Activated T-cell treated with anti-CD3 and anti-CD28 coated beads for 48 hours (primary cell): ENCODE measurements around the gene ARF1.

Experiments
- DNase-seq: peaks from one replicate; pipeline ENCODE4 v3.0.0-alpha.2; 2020; ENCODE audit warnings: low read depth

The ARF1 gene

DNA sequence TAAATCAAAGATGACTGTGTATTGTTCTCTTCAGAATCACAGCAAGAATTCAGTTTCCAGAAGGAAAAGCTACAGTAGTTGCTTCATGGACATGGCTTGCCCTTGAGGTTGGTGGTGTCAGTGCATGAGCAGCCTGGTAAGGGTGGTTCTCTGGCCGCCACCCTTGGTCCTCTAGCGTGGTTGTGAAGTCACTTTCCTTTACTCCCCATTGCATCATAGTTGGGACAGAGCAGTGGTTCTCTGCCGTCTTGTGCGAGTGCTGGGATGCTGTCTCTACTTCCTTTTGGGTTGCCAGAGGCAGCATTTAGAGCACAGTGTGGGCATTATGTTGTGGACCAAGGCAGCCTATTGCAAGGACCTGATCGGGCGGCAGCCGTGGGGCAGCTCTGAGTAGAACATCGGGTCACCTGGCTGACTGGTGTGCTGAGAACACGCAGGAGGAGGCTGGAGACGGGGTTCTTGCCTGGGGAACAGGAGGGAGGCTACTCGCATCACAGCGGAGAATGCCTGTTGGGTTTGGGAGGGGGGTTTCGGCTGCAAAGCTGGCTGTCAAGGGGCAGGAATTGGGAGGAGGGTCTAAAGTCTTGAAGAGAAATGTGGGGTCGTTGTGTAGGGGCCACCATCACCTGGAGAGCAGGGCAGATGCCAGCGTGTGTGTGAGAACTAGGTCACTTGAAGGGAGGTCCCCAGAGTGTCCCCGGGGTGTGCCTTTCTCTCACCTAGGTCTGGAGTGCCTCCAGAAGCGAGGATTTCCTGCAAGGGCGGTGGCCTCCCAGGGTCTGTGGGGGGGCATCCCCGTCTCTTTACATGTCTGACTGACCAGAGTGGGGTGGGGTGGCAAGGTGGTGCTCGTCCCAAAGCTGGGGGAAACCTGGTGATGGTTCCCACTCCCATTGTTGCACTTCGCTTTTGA lies 6.3 kb downstream of the ARF1 start:
- no peak for DNase-seq

DNA sequence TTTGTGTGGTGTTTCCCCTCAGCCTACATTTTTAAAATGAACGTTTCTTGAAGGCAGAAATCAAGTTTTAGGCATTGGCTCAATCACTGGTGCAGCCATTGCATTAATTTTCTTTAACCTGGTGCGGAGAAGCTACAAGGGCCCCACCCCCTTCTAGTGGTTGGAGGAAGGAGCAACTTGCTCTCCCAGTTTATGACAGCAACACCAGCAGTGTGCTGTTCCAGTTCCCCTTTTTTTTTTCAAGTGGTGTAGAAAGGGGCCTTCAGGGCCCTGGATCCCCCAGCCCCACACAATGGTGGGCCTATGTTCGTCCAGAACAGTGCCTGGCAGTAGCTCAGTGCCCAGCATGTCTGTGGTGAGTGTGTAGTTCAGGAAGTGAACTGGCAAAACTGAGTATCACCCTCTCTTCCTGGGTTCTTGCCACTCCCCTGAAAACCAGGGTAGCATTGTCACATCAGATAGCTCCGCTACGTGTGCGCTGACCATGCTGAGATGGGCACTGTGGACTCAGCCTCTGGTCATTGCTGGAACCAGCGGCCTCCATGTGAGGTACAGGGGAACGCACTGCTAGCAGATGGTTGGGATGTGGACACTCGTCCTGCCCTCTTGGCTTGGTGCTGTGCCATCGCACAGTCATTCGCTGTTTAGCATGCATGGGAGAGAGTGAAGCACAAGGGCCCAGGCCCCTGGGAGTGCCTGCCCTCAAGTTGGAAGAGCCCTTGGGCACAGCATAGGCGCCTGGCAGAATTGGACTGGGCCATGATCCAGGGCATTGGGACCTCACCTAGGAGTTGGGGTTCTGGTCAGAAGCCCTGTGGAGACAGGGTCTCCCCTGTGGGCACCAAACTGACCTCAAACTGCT lies 7.2 kb downstream of the ARF1 start:
- no peak for DNase-seq

DNA sequence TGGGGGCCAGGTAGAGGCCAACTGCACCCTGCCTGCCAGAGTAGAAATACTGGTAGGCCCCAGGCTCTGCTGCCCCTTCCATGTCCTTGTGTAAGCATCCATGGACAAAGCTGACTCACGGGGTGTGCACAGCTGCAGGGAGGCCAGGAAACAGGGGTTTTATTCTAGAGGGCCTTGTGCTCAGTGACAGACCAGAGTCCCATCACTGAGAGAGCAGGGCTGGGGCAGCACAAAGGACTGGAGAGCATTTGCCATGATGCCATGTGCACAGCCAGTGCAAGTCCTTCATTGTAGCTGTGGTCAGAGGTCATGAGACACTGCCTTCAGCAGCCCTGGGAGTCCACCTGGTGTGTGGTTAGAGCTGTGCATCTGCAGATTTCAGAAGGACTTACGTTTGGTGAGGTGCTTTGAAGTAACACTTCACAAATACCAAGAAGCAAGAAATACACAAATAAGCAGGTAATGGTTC lies 8.1 kb downstream of the ARF1 start:
- DNase-seq: no peak

DNA sequence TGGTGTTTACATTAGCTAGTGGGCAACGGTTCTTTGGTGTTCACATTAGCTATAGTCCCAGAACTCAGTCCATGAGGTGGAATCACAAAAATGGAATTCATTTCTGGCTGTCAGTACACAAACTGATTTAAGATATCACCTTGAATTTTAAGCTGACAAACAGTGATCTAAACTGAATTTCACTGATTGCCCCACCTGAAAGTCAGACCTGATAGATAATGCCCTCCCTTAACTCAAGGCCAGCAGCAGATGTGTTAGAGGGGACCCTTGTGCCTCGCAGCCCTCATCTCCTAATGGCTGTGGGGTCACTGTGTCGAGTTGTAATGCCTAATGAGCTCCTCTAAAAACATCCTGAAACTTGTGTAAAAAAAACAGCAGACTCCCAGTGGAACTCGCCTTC lies 8.6 kb downstream of the ARF1 start:
- DNase-seq: no peak

DNA sequence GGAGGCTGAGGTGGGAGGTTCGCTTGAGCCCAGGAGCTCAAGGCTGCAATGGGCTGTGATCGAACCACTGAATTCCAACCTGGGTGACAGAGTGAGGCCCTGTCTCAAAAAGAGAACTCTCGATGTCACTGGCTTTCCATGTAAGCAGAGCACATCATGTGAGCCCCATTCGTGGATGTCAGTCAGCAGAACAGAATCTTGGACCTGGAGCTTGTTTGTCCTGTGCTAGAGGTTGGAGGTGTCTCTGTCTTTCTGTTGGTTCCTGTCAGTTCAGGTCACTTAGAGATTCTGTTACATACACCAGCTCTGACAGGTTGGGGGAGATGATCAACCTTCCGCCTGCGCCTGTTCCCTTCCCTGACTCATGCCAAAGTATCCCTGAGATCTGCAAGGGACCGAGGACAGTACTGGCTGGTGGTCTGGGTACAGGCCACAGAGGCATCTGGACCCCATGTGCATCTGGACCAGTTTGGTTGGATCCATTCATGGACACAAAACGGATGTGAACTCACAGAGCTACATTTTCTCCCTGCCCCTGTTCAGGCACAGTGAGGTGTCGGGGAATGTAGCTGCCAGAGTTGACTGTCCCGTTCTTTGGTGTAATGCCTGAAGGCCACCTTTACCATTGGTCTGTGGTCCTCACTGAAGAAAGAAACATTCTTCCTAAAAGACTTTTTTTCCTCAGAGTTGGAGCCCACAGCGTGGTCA lies 10.0 kb downstream of the ARF1 start:
- DNase-seq: no peak

DNA sequence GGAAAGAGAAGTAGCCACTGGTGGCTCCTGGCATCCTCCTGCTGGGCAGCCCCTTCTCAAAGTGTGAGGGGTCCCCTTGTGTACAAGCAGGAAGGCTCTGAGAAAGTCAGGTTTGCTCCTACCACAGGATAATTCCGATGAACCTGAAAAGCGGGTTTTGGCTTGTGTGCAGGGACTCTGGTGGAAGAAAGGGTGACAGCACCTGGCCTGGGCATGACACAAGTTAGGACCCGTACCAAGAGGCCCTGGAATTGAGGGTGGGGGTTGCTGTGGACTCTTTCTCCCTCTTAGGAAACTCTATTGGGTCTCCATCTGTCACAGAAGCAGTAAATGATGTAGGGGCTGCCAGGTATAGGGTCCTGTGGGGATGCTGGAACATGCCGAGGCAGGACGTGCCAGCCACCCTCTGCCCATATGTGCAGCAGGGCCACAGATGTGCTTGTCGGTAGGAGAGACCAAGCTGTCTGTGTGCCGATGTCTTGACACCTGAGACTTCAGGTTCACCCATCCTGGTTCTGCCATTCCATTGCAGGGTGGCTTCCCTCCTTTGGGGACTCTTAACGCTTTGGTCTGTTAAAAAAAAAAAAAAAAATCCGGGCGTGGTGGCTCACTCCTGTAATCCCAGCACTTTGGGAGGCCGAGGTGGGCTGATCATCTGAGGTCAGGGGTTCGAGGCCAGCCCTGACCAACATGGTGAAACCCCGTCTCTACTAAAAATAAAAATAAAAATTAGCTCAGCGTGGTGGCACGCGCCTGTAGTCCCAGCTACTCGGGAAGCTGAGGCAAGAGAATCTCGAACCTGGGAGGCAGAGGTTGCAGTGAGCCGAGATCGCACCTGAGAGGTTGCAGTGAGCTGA lies 10.8 kb downstream of the ARF1 start:
- DNase-seq: no peak

DNA sequence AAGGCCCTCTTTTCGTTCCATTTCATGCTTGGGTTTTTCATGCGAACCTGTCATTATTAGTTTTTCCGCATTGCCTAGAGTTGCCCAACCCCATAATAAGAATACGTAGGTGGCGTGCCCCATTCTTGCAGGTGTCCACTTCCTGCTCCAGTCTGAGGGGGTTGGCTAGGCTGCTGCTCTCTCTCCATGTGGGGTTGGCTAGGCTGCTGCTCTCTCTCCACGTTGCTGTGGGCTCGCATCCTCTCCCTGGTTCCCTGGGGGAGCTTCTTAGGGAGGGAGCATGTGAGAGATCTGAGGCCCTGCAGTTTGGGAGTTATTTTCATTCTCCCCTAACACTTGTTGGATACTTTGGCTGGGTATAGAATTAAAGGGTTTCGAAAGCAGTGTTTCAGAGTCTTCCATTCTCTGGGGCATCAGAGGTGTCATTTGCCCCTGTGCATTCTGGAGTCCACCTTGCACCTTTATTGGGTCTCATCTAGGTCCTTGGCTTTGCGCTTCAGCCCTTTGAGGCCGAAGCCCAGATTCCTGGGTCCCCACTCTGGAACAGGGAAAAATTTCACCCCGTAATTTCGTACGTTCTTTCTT lies 12.0 kb downstream of the ARF1 start:
- no peak for DNase-seq

DNA sequence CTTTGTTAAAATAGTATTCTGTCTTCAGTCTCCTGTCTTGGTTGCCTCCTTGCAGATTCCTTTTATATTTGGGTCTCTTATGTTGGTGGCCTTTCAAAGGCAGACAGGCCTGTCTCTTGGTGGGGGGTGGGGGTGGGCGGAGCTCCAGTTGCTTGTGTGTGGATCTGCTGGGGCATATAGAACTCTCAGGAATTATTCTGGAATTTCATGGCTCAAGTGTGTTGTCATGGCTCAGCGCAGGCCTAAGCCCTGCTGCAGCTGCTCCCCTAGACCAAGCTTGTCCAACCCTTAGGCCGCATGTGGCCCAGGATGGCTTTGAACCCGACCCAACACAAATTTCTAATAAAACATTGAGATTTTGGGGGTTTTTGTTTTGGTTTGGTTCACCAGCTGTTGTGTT lies 12.7 kb downstream of the ARF1 start:
- no peak for DNase-seq

DNA sequence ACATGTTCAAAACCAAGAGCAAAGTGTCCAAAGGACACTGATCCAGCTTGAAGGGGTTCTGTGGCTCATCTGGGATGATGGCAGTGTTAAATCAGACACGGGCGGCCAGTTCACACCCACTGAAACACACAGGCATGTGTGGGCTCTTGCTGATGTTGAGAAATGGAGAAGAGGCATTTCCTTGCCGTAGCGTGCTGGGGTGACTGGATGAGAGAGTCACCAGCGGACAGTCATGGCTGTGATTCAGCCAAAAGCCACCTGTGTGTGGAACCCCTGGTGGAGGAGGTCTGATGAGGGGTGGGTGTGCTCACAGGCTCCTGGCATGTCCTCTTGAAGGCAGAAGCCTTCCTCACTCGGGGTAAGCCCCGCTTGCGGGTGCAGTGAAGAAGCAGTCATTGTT lies 13.4 kb downstream of the ARF1 start:
- no peak for DNase-seq

DNA sequence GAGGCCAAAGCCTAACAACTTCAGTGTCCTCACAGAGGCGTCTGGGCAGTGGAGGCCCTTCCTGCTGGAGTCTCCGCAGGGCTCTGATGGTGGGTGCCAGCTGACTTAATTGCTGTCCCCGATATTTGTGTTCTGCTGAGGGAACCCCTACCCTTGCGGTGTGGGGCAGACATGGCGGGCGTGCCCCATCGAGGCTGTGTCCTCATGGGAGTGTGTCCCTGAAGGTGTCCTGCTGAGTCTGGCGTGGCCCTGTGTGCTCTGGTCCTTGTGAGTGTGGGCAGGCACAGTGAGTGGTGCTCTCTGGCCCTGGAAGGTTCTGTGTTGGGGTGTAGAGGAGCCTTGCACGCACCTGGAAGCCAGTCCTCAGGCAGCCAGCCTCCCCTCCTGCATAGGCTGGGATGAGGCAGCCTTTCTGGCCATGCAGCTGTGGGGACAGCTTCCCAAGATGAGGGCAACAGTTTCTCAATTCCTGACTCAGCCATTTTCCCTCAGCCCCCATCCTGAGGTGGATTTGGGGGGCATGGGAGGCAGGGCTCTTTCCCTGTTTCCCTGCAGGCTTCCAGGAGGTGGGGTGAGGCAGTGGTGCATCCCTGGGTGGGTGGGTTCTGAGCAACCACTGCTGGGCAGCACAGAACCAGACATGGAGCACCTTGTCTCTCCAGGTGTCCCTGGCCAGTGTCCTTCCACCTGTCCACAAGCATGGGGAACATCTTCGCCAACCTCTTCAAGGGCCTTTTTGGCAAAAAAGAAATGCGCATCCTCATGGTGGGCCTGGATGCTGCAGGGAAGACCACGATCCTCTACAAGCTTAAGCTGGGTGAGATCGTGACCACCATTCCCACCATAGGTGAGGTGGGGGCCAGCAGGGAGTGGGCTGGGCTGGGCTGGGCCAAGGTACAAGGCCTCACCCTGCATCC lies 14.2 kb downstream of the ARF1 start:
- no peak for DNase-seq

DNA sequence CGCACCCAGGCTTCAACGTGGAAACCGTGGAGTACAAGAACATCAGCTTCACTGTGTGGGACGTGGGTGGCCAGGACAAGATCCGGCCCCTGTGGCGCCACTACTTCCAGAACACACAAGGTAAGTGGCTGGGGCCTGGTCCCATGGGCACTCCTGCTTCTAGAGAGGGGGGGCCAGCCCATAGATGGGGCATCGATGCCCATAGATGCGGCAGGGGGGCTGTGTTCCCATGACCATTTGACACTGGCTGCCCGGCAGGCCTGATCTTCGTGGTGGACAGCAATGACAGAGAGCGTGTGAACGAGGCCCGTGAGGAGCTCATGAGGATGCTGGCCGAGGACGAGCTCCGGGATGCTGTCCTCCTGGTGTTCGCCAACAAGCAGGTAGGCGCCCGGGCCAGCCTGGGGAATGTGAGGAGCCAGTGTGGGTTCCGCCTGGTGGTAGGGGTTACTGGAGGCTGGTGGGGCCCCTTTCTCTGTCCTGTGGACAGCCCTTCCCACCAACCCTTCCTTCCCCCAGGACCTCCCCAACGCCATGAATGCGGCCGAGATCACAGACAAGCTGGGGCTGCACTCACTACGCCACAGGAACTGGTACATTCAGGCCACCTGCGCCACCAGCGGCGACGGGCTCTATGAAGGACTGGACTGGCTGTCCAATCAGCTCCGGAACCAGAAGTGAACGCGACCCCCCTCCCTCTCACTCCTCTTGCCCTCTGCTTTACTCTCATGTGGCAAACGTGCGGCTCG lies 15.0 kb downstream of the ARF1 start:
- DNase-seq: no peak

DNA sequence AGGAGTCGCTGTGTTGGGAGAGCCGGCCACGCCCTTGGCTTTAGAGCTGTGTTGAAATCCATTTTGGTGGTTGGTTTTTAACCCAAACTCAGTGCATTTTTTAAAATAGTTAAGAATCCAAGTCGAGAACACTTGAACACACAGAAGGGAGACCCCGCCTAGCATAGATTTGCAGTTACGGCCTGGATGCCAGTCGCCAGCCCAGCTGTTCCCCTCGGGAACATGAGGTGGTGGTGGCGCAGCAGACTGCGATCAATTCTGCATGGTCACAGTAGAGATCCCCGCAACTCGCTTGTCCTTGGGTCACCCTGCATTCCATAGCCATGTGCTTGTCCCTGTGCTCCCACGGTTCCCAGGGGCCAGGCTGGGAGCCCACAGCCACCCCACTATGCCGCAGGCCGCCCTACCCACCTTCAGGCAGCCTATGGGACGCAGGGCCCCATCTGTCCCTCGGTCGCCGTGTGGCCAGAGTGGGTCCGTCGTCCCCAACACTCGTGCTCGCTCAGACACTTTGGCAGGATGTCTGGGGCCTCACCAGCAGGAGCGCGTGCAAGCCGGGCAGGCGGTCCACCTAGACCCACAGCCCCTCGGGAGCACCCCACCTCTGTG lies 15.9 kb downstream of the ARF1 start:
- no peak for DNase-seq

DNA sequence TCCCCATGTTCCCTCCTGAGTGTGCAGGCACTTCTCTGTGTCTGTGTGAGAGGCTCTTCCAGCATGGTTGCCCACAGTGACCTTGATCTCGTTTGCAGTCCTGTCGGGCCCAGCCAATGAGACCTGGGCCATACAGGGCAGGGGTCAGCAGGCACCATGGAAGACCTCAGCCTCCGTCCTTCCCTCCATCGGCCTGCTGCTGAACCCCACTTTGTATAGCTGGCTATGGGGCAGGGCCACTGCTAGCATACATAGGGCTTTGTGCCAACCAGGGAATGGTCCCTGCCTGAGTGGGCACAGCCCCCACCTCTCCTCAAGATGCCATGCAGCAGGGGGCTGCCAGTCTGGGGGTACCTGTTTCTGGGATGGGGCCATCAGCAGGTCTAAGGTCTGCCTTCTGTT lies 16.8 kb downstream of the ARF1 start:
- no peak for DNase-seq

DNA sequence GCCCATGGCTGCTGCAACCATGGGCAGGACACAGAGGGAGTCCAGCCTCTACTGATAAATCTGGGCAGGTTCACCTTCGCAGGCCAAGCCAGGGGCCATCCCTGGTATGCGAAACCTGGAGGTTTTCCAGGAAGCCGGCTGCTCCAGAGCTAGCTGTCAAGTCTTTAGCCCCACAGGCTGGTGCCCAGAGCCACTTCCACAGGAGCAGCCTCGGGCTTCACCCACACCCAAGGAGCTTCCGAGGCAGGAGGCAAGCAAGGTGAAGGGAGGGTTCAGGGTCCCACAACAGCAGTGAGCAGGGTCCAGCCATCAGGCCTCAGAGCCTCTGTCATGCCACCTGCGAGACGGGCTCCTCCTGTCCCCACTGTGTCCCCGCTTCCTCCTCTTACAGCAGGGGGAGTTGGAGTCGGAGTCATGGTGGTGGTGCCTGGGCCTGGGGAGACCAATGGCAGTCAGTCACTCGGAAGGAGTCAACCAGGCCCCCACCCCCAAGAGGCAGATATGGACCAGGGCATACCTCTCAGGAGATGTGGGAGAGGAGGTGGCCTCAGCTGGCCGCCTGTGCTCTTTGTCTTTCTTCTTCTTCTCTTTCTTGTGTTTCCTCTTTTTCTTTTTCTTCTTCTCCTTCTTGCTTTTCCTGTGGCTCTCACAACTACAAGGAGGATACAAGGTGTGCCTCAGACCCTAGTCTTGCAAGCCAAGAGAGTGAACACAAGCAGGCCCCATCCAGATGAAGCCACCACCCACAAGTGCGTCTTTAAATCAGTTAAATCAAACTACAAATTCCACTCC lies 18.5 kb downstream of the ARF1 start:
- DNase-seq: no peak

DNA sequence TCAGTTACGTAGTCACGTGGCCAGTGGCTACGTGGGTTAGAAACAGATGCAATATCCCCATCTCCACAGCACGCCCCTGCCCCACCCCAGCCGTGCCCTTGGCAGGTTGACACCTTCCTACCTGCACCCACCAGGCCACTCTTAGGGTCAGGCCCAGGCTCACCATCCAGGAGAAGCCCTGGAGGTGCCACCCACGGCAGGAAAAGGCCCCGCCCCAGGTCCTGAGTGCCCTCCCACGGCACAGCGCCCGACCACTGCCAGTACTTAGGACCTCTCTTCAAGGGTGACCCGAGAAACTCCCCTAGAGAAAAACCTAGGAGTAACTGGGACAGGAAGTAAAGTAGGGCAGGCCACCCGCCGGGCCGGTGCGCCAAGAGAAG lies 19.1 kb downstream of the ARF1 start:
- DNase-seq: no peak

DNA sequence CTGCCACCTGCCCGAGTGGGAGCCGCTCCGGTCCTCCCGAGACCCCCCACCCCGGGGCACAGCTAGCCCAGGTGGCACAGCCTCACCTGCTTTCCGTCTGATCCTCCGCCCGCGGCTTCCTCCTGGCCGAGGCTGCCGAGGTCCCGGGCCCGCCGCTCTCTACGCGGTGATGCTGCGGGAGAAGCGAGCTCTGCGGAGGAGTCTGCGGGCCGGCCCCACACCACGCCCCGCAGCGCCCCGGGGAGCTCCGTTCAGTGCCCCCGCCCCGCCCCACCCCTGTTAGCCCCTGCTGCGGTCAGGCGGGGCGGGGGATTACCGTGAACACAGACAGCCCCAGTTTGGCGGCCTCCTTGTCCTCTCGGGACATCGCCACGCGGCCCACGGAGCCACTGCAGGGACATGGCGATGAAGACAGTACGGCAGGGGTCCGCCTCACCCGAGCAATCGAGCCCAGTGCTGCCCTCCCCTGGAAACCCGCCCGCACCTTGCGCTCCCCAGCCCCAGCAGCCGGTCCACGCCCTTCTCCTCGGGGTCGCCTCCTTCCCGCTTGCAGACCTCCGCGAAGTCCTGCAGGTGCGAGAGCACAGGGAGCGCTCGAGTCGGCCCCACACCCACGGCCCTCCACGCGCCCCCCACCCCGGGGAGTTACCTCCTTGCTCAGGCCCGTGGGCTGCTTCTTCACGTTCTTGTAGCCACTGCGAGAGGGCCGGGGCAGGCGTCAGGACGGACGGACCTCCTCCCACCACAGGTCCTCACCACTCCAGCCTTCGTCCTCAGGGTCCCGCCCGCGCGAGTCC lies 19.7 kb downstream of the ARF1 start:
- DNase-seq: peak; percentile 58
